Measurements from ENCODE around the gene LCOR. TPM values are rescaled to one million over a fixed set of nuclear protein-coding genes. Genes with fewer than 3 reads are reported as not detected.

Gene LCOR
- total RNA-seq, 1 experiment from 2014 or later = 42.1 TPM

DNA sequence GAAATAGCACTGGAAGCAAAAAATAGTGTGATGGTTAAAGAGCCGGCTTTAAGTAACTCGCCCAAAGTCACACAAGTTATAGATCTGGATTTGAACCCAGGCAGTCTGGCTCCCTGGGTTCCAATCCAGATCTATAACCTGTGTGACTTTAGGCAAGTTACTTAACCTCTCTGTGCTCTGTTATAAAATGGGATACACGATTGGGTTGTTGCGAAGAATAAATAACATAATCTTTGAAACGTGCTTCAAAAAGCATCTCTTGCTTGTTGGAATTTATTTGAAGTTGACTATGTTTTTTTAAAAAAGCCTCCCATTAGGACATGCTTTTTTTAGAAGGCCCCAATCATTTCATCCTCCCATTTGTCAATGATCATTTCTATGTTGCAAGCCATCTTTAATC lies 3.5 kb upstream of the LCOR start:
- Histone ChIP-seq H3K4me2 (ENCODE audit: insufficient read depth, insufficient read length, low read length) (no peak overlapping the region), H4K8ac (replicated peaks; ENCODE audit: insufficient read length, low read depth, low read length) (no peak overlapping the region), H3K79me1 (ENCODE audit: insufficient read depth, low read depth, low read length, poor library complexity, severe bottlenecking) (no peaks in the 10 kb centered on the region), H2BK12ac (ENCODE audit: insufficient read length, low read depth, low read length) (no peak overlapping the region), H2BK120ac (ENCODE audit: low read depth, low read length, poor library complexity, severe bottlenecking) (no peak overlapping the region), H3T11ph (ENCODE audit: low read length) (no peak overlapping the region), H4K20me1 (ENCODE audit: control insufficient read depth, insufficient read depth, insufficient read length) (no peaks in the 10 kb centered on the region), H4K91ac (ENCODE audit: insufficient read length, low read depth, low read length) (no peak overlapping the region), H3K18ac (ENCODE audit: insufficient read length, low read depth, low read length) (no peak overlapping the region), H3K14ac (ENCODE audit: insufficient read depth, low read length) (no peak overlapping the region), H3K27ac (ENCODE audit: insufficient read length, low read depth, low read length) (no peak overlapping the region), H3K23ac (ENCODE audit: insufficient read length, low read depth, low read length) (no peak overlapping the region), H2AFZ (ENCODE audit: low read length) (no peak overlapping the region), H3K9ac (ENCODE audit: extremely low read depth, insufficient read length, low read length) (no peak overlapping the region), H3K27me3 (ENCODE audit: insufficient read depth, low read length) (no peaks in the 10 kb centered on the region), H2BK20ac (ENCODE audit: low read depth, low read length, poor library complexity, severe bottlenecking) (no peak overlapping the region), H4K5ac (ENCODE audit: insufficient read length, low read depth, low read length) (no peak overlapping the region), H3K56ac (ENCODE audit: insufficient read length, low read depth, low read length) (no peak overlapping the region), H2AK5ac (ENCODE audit: insufficient read length, low read length) (no peak overlapping the region), H2BK15ac (ENCODE audit: low read depth, low read length) (no peak overlapping the region), H3K4ac (ENCODE audit: low read depth, low read length) (no peak overlapping the region), H2BK5ac (ENCODE audit: insufficient read length, low read length) (no peak overlapping the region), H3K4me1 (ENCODE audit: insufficient read depth, low read length) (no peaks in the 10 kb centered on the region), H3K79me2 (ENCODE audit: insufficient read depth, low read length) (peaks cover 1% of the 10 kb centered on the region; the same call in 1 of the 2 replicates), H3K9me3 (ENCODE audit: control insufficient read depth, low read depth, low read length) (no peaks in the 10 kb centered on the region), H3K23me2 (ENCODE audit: insufficient read length, low read depth, low read length, poor library complexity, severe bottlenecking) (peaks cover 3% of the 10 kb centered on the region)
- TF ChIP-seq, protein P1, sequence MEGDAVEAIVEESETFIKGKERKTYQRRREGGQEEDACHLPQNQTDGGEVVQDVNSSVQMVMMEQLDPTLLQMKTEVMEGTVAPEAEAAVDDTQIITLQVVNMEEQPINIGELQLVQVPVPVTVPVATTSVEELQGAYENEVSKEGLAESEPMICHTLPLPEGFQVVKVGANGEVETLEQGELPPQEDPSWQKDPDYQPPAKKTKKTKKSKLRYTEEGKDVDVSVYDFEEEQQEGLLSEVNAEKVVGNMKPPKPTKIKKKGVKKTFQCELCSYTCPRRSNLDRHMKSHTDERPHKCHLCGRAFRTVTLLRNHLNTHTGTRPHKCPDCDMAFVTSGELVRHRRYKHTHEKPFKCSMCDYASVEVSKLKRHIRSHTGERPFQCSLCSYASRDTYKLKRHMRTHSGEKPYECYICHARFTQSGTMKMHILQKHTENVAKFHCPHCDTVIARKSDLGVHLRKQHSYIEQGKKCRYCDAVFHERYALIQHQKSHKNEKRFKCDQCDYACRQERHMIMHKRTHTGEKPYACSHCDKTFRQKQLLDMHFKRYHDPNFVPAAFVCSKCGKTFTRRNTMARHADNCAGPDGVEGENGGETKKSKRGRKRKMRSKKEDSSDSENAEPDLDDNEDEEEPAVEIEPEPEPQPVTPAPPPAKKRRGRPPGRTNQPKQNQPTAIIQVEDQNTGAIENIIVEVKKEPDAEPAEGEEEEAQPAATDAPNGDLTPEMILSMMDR (conservative IDR thresholded peaks at IDR 0.05) = no peak
- Mint-ChIP-seq H3K4me1 (peaks cover 12 to 21% of the 10 kb centered on the region in 2 experiments), H3K27me3 (ENCODE audit: low read depth) (peaks cover 9% of the 10 kb centered on the region; the same call in 1 of the 2 replicates), H3K36me3 (ENCODE audit: insufficient read depth in 1 of 3, low read depth in 3 of 3) (peaks cover 0 to 2% (median 0%) of the 10 kb centered on the region in 3 experiments; a peak in 2 of 7 replicates), H3K4me3 (no peak overlapping the region), H3K9me3 (no peaks in the 10 kb centered on the region), H3K27ac (no peak overlapping the region)
- WGBS (ENCODE audit: extremely low coverage, insufficient read length, low lambda C conversion rate) = no CpG with 5 or more reads among the region's 5 CpGs
- DNase-seq = no peak

All from H9 (cell line).